GM12875 (cell line): ENCODE data around the gene PTGDR2.

Experiments used
- H3K4me3 ChIP-seq: one replicate; pipeline ENCODE4 v1.5.1; 2011; ENCODE audit warnings: low read depth, low read length, control low read depth
- CTCF ChIP-seq: IDR thresholded peaks from 2 replicates; pipeline ENCODE4 v1.5.1; 2011; ENCODE audit warnings: low read depth, mild to moderate bottlenecking, control low read depth, inconsistent platforms, low read length, moderate library complexity, borderline replicate concordance; ENCODE audit not compliant: insufficient read depth

PTGDR2 gene

GRCh38 chr11:60879971-60880588, 24.3 kb upstream of the PTGDR2 start:
- H3K4me3 ChIP-seq, result no peak overlapping the region
- no peak for TF ChIP-seq CTCF

GRCh38 chr11:60879104-60879503, 23.4 kb upstream of the PTGDR2 start:
- H3K4me3 ChIP-seq, result no peak overlapping the region
- TF ChIP-seq CTCF, result no peak

DNA sequence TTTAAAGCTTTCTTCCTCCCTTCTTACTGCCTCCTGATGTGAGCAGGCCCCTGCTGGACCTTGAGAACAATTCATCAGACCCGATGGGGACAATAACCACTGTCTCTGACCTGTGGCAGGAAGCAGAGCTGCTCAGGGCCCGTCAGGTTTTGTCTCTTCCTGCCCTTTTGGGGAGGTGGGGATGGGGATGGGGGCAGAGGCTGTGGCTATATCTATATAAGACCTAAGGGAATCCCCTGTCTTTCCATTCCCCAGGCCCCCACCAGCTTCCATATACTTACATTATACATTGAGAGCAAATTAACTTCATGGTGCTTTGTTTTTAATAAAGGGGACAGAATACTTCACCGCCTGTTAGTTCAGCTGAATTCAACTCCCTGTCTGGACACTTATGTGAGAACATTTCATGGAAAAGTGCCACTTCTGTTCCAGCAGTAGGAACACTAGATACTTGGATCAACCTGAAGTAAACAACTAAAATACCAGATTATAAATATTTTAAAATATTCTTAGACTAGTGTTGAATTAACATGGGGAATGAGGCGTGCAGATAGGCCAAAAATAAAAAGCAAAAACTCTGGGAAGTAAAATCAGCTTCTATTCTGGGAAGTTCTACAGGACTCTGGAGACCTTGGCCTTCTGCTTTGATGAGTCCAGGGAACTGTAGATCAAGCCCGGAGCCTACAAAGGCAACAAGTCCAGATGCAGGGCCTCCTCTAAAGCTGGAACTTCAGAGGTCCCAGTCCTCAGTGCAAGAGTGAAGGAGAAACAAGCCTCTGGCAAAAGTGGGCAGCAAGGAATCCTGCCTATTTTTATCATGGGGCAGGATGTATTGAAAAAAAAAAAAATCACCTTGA, 22.7 kb upstream of the PTGDR2 start:
- no peak for TF ChIP-seq CTCF

GRCh38 chr11:60876168-60876485, 20.4 kb upstream of the PTGDR2 start:
- H3K4me3 ChIP-seq, result no peak overlapping the region
- no peak for TF ChIP-seq CTCF

More for the DNA sequence above, 22.7 kb upstream of the PTGDR2 start:
- H3K4me3 ChIP-seq, result no peak overlapping the region

- no peak for TF ChIP-seq CTCF
Observed at GRCh38 chr11:60875366-60876167, 19.8 kb upstream of the PTGDR2 start.

DNA sequence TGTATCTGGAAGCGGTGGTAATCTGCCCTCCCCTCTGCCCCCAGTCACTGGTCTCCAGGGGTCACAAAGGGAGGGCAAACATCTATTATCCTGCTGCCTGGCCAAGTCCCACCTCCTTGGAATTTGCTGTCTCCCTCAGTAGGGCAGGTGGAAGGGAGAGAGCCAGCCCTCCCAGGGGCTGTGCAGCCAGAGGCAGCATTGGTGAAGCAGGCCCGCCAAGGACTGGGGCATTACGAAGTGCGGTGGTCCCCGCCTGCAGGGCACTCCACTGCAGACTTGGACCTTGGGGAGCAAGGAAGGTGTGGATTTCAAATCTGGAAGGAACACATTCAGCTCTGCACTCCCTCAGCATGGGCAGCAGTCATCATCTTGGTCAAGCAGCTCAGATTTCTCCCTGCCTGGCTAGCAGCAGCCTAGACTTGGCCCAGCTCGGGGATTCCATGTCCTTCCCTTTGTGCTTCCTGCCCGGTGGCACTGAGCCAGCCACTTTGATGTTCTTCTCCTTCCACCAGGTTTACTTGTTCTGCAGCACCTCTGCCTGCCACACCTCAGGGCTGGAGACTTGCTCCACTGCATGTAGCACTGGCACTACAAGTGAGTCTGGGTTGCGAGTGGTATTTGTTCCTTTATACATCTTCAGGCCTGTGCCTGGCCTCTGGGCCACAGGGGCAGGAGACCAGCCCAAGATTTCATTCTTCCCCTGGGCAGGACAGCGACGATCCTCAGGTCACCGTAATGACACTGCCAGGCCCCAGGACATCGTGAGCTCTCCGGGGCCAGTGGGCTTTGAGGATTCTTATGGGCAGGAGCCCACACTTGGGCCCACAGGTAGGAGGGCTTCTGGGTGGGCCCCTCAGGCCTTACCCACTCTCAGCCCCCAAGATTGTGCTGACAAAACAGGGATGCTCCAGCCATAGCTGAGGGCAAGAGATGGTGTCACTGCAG, 18.9 kb upstream of the PTGDR2 start:
- H3K4me3 ChIP-seq, result no peak overlapping the region
- no peak for TF ChIP-seq CTCF

More at GRCh38 chr11:60875366-60876167, 19.8 kb upstream of the PTGDR2 start:
- H3K4me3 ChIP-seq, result no peak overlapping the region
